HepG2 (cell line): Measurements from ENCODE around the gene ARID1A. TPM values are rescaled to one million over a fixed set of nuclear protein-coding genes. Genes with fewer than 3 reads are reported as not detected.
A peak's percentile ranks its signal among the peaks of the same experiment; 100 is the strongest.

ENCODE experiments used
- ERF ChIP-seq: IDR thresholded peaks from 2 replicates; pipeline ENCODE4 v1.6.1; 2018; ENCODE audit warnings: missing biosample characterization, missing genetic modification reagents
- FOSL1 ChIP-seq: sonication (generic); formaldehyde crosslinking; IDR thresholded peaks from 2 replicates; pipeline ENCODE4 v1.9.0; 2021; ENCODE audit warnings: missing genetic modification reagents, borderline replicate concordance
- FOXA1 ChIP-seq, 2 experiments: fragments of 450-650 bp in 1 of 2; sonication (generic) in 1 of 2; formaldehyde crosslinking in 1 of 2; IDR thresholded peaks; 2 replicates each; pipeline versions ENCODE4 v1.4.0 to v1.6.1; 2016 to 2020; ENCODE audit warnings: missing genetic modification reagents in 1 of 2
- GTF3A ChIP-seq: sonication (generic); formaldehyde crosslinking; conservative IDR thresholded peaks from 2 replicates; pipeline ENCODE4 v1.4.0; 2020; ENCODE audit warnings: mild to moderate bottlenecking, missing genetic modification reagents
- HNF4A ChIP-seq: sonication (generic); formaldehyde crosslinking; IDR thresholded peaks from 2 replicates; pipeline ENCODE4 v1.4.0; 2020; ENCODE audit warnings: missing genetic modification reagents
- LRRFIP1 ChIP-seq: sonication (generic); formaldehyde crosslinking; conservative IDR thresholded peaks from 2 replicates; pipeline ENCODE4 v1.4.0; 2020; ENCODE audit warnings: missing genetic modification reagents
- NFIC ChIP-seq: IDR thresholded peaks from 2 replicates; pipeline ENCODE4 v1.6.1; 2012; ENCODE audit warnings: mild to moderate bottlenecking, low read length, inconsistent platforms
- NFKB2 ChIP-seq: sonication (generic); formaldehyde crosslinking; IDR thresholded peaks from 2 replicates; pipeline ENCODE4 v1.4.0; 2020; ENCODE audit warnings: missing genetic modification reagents, borderline replicate concordance
- PCBP1 ChIP-seq: fragments of 200-400 bp; formaldehyde crosslinking; IDR thresholded peaks from 2 replicates; pipeline ENCODE4 v1.6.1; 2017; ENCODE audit warnings: mild to moderate bottlenecking, low read depth, low read length, borderline replicate concordance
- RAD21 ChIP-seq: fragments of 450-650 bp; formaldehyde crosslinking; IDR thresholded peaks from 2 replicates; pipeline ENCODE4 v1.5.0; 2020; ENCODE audit warnings: mild to moderate bottlenecking
- RXRB ChIP-seq: IDR thresholded peaks from 2 replicates; pipeline ENCODE4 v1.6.1; 2016; ENCODE audit warnings: borderline replicate concordance, missing genetic modification reagents, missing compliant biosample characterization
- ZBTB3 ChIP-seq: sonication (generic); formaldehyde crosslinking; IDR thresholded peaks from 2 replicates; pipeline ENCODE4 v1.4.0; 2020; ENCODE audit warnings: low read depth, mild to moderate bottlenecking, moderate library complexity, missing genetic modification reagents, borderline replicate concordance
- ZBTB33 ChIP-seq: sonication (generic); formaldehyde crosslinking; IDR thresholded peaks from 2 replicates; pipeline ENCODE4 v1.4.0; 2020; ENCODE audit warnings: missing genetic modification reagents
- ZBTB44 ChIP-seq: sonication (generic); formaldehyde crosslinking; IDR thresholded peaks from 2 replicates; pipeline ENCODE4 v1.4.0; 2020; ENCODE audit warnings: missing genetic modification reagents
- ZBTB8A ChIP-seq: sonication (generic); formaldehyde crosslinking; IDR thresholded peaks from 2 replicates; pipeline ENCODE4 v1.4.0; 2020; ENCODE audit warnings: mild to moderate bottlenecking, low read depth, missing genetic modification reagents, borderline replicate concordance
- ZFP1 ChIP-seq: IDR thresholded peaks from 2 replicates; pipeline ENCODE4 v1.6.1; 2016
- ZKSCAN1 ChIP-seq: fragments of 150-350 bp; IDR thresholded peaks from 2 replicates; pipeline ENCODE4 v1.6.1; 2014; ENCODE audit warnings: low read length
- ZNF335 ChIP-seq: sonication (generic); formaldehyde crosslinking; IDR thresholded peaks from 2 replicates; pipeline ENCODE4 v1.4.0; 2020; ENCODE audit warnings: missing genetic modification reagents
- ZNF720 ChIP-seq: sonication (generic); formaldehyde crosslinking; IDR thresholded peaks from 2 replicates; pipeline ENCODE4 v1.4.0; 2020; ENCODE audit warnings: missing genetic modification reagents
- ZNF839 ChIP-seq: sonication (generic); formaldehyde crosslinking; IDR thresholded peaks from 2 replicates; pipeline ENCODE4 v1.4.0; 2020; ENCODE audit warnings: missing genetic modification reagents, mild to moderate bottlenecking, borderline replicate concordance
- polyA plus RNA-seq, 8 experiments: library from polyadenylated mRNA; depleted of rRNA in 3 of 8; stranded (reverse) in 7 of 8; unstranded in 1 of 8; fragments of >200 nt; fragmentation: Illumina TruSeq in 4 of 8; extraction: Trizol in 4 of 8; gene quantifications; 2 replicates each; pipeline versions ENCODE4 v1.2.1 to v1.2.3, GENCODE V29; 2011 to 2016; ENCODE audit warnings: low read depth in 4 of 8, missing spikeins in 1 of 8, mixed read lengths in 1 of 8; ENCODE audit not compliant: insufficient read depth in 1 of 8
- total RNA-seq, 5 experiments: library from RNA; depleted of rRNA; stranded (reverse); fragments of >200 nt; fragmentation: Illumina TruSeq; extraction: Trizol; gene quantifications; 2 replicates each; pipeline ENCODE4 v1.2.3, GENCODE V29; 2016; ENCODE audit warnings: low read depth in 1 of 5
- TF ChIP-seq, protein P1 (sequence below): sonication (generic); formaldehyde crosslinking; IDR thresholded peaks from 2 replicates; pipeline ENCODE4 v1.4.0; 2020; ENCODE audit warnings: missing genetic modification reagents, mild to moderate bottlenecking, borderline replicate concordance
- TF ChIP-seq, protein P2 (sequence below): sonication (generic); formaldehyde crosslinking; IDR thresholded peaks from 2 replicates; pipeline ENCODE4 v1.5.1; 2020; ENCODE audit warnings: missing genetic modification reagents, mild to moderate bottlenecking, borderline replicate concordance

Gene ARID1A
- total and polyA plus RNA-seq, 2 of the 13 experiments (the other 11 are each of a cell fraction or from before 2014, with no cell fraction given), result 11.9 to 15.9 TPM

- TF ChIP-seq ZBTB44 (CRISPR knock-in tag), result no peak
- TF ChIP-seq ZBTB3 (CRISPR knock-in tag), result 0 out of 2 replicates have a peak, but pooled peaks have one; percentile 59
- TF ChIP-seq, protein P1, sequence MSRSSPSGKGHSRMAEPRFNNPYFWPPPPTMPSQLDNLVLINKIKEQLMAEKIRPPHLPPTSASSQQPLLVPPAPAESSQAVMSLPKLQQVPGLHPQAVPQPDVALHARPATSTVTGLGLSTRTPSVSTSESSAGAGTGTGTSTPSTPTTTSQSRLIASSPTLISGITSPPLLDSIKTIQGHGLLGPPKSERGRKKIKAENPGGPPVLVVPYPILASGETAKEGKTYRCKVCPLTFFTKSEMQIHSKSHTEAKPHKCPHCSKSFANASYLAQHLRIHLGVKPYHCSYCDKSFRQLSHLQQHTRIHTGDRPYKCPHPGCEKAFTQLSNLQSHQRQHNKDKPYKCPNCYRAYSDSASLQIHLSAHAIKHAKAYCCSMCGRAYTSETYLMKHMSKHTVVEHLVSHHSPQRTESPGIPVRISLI (CRISPR knock-in tag), result no peak; the same call in 1 of the 2 replicates
- TF ChIP-seq RXRB (CRISPR knock-in tag), result peak; percentile 96
- no peak for TF ChIP-seq ZNF335 (CRISPR knock-in tag)
- no peak for TF ChIP-seq ZFP1 (CRISPR knock-in tag)
- TF ChIP-seq PCBP1, result no peak
- TF ChIP-seq HNF4A (CRISPR knock-in tag), result peak; percentile 69
- TF ChIP-seq RAD21, result no peak
- no peak for TF ChIP-seq ZNF839 (CRISPR knock-in tag)
- TF ChIP-seq NFKB2 (CRISPR knock-in tag), result no peak
- TF ChIP-seq ZNF720 (CRISPR knock-in tag), result no peak
- TF ChIP-seq ZBTB33 (CRISPR knock-in tag), result no peak
- no peak for TF ChIP-seq LRRFIP1 (CRISPR knock-in tag)
- TF ChIP-seq ZBTB8A, result no peak
- 0 out of 2 replicates have a peak, but pooled peaks have one; percentile 1 for TF ChIP-seq ZKSCAN1
- TF ChIP-seq, protein P2, sequence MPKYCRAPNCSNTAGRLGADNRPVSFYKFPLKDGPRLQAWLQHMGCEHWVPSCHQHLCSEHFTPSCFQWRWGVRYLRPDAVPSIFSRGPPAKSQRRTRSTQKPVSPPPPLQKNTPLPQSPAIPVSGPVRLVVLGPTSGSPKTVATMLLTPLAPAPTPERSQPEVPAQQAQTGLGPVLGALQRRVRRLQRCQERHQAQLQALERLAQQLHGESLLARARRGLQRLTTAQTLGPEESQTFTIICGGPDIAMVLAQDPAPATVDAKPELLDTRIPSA (CRISPR knock-in tag), result peak; percentile 65; the same call in 1 of the 2 replicates
- peak; percentile 67 for TF ChIP-seq ERF (CRISPR knock-in tag)
- no peak for TF ChIP-seq GTF3A (CRISPR knock-in tag)
- TF ChIP-seq FOSL1 (CRISPR knock-in tag), result no peak
- no peak for TF ChIP-seq FOXA1 (IDR thresholded peaks at IDR 0.05)
- TF ChIP-seq FOXA1 (CRISPR knock-in tag; IDR thresholded peaks at IDR 0.05), result peak; percentile 89
- peak; percentile 93 for TF ChIP-seq NFIC
These were observed 88.4 kb downstream of the ARID1A start (continued) for GRCh38 chr1:26784023-26784871.
